ENCODE results near the gene CDKAL1. TPM values are rescaled to one million over a fixed set of nuclear protein-coding genes. Genes with fewer than 3 reads are reported as not detected.

The CDKAL1 gene
- total RNA-seq, 1 donor from 2014 or later = 24.8 TPM

- Mint-ChIP-seq H3K36me3 (ENCODE audit: unreplicated experiment) (peaks cover 5% of the 10 kb centered on the region), H3K27me3 (ENCODE audit: unreplicated experiment) (no peaks in the 10 kb centered on the region), H3K4me1 (ENCODE audit: low read depth, unreplicated experiment) (peaks cover 2% of the 10 kb centered on the region), H3K4me3 (ENCODE audit: unreplicated experiment) (no peak overlapping the region), H3K9me3 (ENCODE audit: unreplicated experiment) (peaks cover 2% of the 10 kb centered on the region), H3K27ac (ENCODE audit: unreplicated experiment) (no peak overlapping the region)
- DNase-seq = no peak
- TF ChIP-seq, protein P1, sequence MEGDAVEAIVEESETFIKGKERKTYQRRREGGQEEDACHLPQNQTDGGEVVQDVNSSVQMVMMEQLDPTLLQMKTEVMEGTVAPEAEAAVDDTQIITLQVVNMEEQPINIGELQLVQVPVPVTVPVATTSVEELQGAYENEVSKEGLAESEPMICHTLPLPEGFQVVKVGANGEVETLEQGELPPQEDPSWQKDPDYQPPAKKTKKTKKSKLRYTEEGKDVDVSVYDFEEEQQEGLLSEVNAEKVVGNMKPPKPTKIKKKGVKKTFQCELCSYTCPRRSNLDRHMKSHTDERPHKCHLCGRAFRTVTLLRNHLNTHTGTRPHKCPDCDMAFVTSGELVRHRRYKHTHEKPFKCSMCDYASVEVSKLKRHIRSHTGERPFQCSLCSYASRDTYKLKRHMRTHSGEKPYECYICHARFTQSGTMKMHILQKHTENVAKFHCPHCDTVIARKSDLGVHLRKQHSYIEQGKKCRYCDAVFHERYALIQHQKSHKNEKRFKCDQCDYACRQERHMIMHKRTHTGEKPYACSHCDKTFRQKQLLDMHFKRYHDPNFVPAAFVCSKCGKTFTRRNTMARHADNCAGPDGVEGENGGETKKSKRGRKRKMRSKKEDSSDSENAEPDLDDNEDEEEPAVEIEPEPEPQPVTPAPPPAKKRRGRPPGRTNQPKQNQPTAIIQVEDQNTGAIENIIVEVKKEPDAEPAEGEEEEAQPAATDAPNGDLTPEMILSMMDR (IDR thresholded peaks at IDR 0.05; ENCODE audit: partially characterized antibody, unreplicated experiment) = no peak
Measured at GRCh38 chr6:21213492-21213891, 679.2 kb downstream of the CDKAL1 start.

GRCh38 chr6:21214738-21215448, 680.6 kb downstream of the CDKAL1 start:
- no peak overlapping the region for H3K27ac Mint-ChIP-seq (ENCODE audit: unreplicated experiment)
- peaks cover 4% of the 10 kb centered on the region for H3K9me3 Mint-ChIP-seq (ENCODE audit: unreplicated experiment)
- TF ChIP-seq, protein P1 (IDR thresholded peaks at IDR 0.05; ENCODE audit: partially characterized antibody, unreplicated experiment) = no peak
- H3K4me1 Mint-ChIP-seq (ENCODE audit: low read depth, unreplicated experiment) = peaks cover 2% of the 10 kb centered on the region
- H3K36me3 Mint-ChIP-seq (ENCODE audit: unreplicated experiment) = peaks cover 5% of the 10 kb centered on the region
- no peak overlapping the region for H3K4me3 Mint-ChIP-seq (ENCODE audit: unreplicated experiment)
- H3K27me3 Mint-ChIP-seq (ENCODE audit: unreplicated experiment) = no peaks in the 10 kb centered on the region
- DNase-seq = no peak

DNA sequence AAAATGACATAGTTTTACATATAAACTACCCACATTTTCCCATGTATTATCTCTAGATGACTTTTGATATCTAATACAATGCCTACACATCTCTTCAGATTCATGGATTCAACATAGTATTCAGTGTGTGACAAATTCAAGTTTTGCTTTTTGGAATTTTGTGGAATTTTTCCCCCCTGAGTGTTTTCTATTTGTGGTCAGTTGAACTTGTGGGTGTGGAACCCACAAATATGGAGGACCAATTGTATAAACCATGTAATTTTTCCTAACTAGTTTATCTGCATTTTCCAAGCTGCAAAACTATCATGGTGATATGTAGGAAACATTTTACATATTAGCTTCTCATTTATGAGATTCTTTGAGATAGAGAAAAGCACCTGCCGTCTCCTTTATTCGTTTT, 685.0 kb downstream of the CDKAL1 start:
- Mint-ChIP-seq H3K27me3 (ENCODE audit: unreplicated experiment) (no peaks in the 10 kb centered on the region), H3K9me3 (ENCODE audit: unreplicated experiment) (peaks cover 4% of the 10 kb centered on the region), H3K27ac (ENCODE audit: unreplicated experiment) (no peak overlapping the region), H3K4me3 (ENCODE audit: unreplicated experiment) (no peak overlapping the region), H3K36me3 (ENCODE audit: unreplicated experiment) (no peaks in the 10 kb centered on the region), H3K4me1 (ENCODE audit: low read depth, unreplicated experiment) (no peaks in the 10 kb centered on the region)
- TF ChIP-seq, protein P1 (IDR thresholded peaks at IDR 0.05; ENCODE audit: partially characterized antibody, unreplicated experiment) = no peak
- DNase-seq = no peak

DNA sequence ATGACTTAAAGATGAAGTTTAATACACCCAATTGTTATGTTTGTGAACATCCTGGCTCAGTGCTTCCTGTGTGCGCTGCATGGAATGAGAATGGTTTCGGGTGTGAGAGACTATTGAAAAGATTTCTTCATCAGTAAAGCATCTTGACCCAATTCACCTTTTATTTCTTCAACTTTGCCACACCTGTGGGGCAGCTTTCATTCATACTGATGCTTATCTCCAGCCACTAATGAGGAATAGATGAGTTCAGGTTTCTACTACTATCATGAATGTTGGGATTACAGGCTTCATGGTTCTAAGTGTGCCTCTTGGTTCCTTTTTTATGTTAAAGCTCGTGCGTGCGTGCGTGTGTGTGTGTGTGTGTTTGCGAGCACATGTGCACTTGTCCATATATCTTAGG, 685.6 kb downstream of the CDKAL1 start:
- no peak for DNase-seq
- Mint-ChIP-seq H3K27me3 (ENCODE audit: unreplicated experiment) (no peaks in the 10 kb centered on the region), H3K36me3 (ENCODE audit: unreplicated experiment) (no peaks in the 10 kb centered on the region), H3K27ac (ENCODE audit: unreplicated experiment) (no peak overlapping the region), H3K4me1 (ENCODE audit: low read depth, unreplicated experiment) (no peaks in the 10 kb centered on the region), H3K9me3 (ENCODE audit: unreplicated experiment) (peaks cover 4% of the 10 kb centered on the region), H3K4me3 (ENCODE audit: unreplicated experiment) (no peak overlapping the region)
- TF ChIP-seq, protein P1 (IDR thresholded peaks at IDR 0.05; ENCODE audit: partially characterized antibody, unreplicated experiment) = no peak

DNA sequence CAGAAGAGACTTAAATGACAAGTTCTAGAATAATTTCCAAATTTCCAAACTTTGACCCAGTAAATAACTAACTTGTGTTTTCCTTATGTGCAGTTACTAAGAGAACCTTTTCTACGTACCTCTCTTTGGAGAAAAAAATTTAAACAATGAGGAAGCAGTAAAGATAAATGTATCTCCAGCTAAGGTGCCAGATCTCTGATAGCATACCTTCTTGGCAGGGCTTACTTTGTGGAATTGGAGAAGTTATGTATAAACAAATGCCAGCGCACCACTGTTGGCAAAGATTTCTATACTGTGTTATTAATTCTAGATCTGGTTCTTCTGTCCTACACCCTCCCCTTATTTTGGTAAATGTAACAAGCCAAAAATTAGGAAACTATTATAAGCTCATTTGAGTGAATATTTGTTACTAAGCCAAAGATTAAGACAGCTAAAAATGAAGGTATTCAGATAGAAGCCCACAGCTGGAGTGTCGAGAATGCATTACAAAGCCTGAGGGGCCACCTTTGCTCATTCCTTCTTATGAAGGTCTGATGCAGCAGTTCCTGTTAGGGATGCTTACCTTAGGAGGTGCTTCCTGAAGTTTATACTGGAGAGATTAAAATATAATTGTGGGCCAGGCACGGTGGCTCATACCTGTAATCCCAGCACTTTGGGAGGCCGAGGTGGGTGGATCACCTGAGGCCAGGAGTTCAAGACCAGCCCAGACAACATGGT, 686.2 kb downstream of the CDKAL1 start:
- TF ChIP-seq, protein P1 (IDR thresholded peaks at IDR 0.05; ENCODE audit: partially characterized antibody, unreplicated experiment) = no peak
- H3K4me1 Mint-ChIP-seq (ENCODE audit: low read depth, unreplicated experiment) = no peaks in the 10 kb centered on the region
- H3K27ac Mint-ChIP-seq (ENCODE audit: unreplicated experiment) = no peak overlapping the region
- H3K4me3 Mint-ChIP-seq (ENCODE audit: unreplicated experiment) = no peak overlapping the region
- no peaks in the 10 kb centered on the region for H3K27me3 Mint-ChIP-seq (ENCODE audit: unreplicated experiment)
- no peaks in the 10 kb centered on the region for H3K36me3 Mint-ChIP-seq (ENCODE audit: unreplicated experiment)
- H3K9me3 Mint-ChIP-seq (ENCODE audit: unreplicated experiment) = peaks cover 2% of the 10 kb centered on the region
- DNase-seq = no peak

All from glutamatergic neuron (in vitro differentiated cells).